ENCODE measurements around the gene FCSK. TPM values are rescaled to one million over a fixed set of nuclear protein-coding genes. Genes with fewer than 3 reads are reported as not detected.
A peak's percentile ranks its signal among the peaks of the same experiment; 100 is the strongest.
"Not testable (repeated sequence)": the region's sequence is repeated elsewhere in the genome, so short reads cannot be mapped to it uniquely, and the experiment has no call there.

FCSK gene
- total RNA-seq (2021; fragmentation: NEBNext Ultra II Directional; extraction: Animal tissue kit (Norgen Biotek cat#: 25700)) = 1 to 10 TPM; 5.1 to 7.1 (median 6.1) TPM
- long read RNA-seq, partial matches to known transcripts = 0 of 1 reads
- long read RNA-seq, other reads (novel, unspliced or antisense) = 1 of 1 reads

DNA sequence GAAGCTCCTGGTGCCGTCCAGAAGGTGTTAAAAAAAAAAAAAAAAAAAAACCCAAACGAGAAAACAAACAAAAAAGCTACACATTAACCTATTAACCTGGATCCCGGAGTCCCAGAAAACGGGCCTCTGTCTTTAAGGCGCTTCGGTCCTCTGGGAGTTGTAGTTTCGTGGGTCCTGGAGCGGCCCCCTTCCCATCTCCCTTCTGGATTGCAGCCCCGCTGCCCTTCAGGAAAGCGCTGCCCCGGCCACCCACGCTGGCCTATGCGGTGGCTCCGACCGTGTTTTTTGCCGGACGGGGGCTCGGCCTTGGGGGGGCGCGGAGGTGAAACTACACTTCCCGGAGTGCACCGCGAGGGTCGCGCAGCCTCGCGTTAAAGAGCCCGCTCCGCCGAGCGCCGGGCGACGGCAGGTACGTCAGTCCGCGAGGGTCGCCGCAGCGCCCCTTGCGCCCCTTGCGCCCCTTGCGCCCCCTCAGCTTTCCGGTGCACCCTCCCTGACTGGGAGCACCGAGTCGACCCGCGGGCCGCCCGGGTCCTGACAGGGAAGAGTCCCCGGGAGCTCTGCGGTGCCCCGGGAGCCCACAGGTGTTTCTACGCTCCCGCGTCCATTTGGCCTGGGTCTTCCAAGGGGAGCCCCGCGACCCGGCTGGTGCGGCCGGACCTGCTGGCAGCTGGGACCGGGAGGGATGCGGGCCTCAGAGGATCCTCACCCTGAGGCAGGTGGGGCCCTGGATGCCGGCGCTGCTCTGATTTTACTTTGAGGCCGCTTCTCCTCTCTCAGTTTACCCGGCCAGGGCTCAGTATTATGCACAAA is at the start of gene FCSK:
FCSK (plus strand) TSS at position 374 of the 813 bp plus-strand sequence. CDS start 8,596 bp downstream, outside the sequence.
- no peak for DNase-seq
- no peaks in the 10 kb centered on the region; the same call in 1 of the 2 replicates for H3K27me3 Mint-ChIP-seq (ENCODE audit: insufficient read depth)
- H3K9me3 Mint-ChIP-seq = no peaks in the 10 kb centered on the region
- peak within 1 kb of the TSS; percentile 91 for H3K27ac Mint-ChIP-seq
- peak within 1 kb of the TSS; percentile 94 for H3K4me3 Mint-ChIP-seq
- peak; percentile 40; the same call in 1 of the 2 replicates for TF ChIP-seq CTCF (IDR thresholded peaks at IDR 0.05)
- no peaks in the 10 kb centered on the region for H3K36me3 Mint-ChIP-seq (ENCODE audit: low read depth)
- peaks cover 12% of the 10 kb centered on the region for H3K4me1 Mint-ChIP-seq (ENCODE audit: low read depth)

DNA sequence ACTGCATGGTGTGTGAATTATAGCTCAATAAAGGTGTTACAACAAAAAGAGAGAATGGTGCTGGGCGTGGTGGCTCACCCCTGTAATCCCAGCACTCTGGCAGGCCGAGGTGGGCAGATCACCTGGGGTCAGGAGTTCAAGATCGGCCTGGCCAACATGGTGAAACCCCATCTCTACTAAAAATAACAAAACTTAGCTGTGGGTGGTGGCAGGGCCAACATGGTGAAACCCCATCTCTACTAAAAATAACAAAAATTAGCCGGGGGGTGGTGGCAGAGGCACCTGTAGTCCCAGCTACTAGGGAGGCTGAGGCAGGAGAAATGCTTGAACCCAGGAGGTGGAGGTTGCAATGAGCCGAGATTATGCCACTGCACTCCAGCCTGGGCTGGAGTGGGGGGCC is 48.3 kb upstream of the FCSK start:
- H3K4me3 Mint-ChIP-seq; DNase-seq; H3K27ac Mint-ChIP-seq; H3K27me3 Mint-ChIP-seq (ENCODE audit: insufficient read depth); H3K36me3 Mint-ChIP-seq (ENCODE audit: low read depth); H3K9me3 Mint-ChIP-seq: not testable (repeated sequence)
- H3K4me1 Mint-ChIP-seq (ENCODE audit: low read depth) = peaks cover 35% of the 10 kb centered on the region

DNA sequence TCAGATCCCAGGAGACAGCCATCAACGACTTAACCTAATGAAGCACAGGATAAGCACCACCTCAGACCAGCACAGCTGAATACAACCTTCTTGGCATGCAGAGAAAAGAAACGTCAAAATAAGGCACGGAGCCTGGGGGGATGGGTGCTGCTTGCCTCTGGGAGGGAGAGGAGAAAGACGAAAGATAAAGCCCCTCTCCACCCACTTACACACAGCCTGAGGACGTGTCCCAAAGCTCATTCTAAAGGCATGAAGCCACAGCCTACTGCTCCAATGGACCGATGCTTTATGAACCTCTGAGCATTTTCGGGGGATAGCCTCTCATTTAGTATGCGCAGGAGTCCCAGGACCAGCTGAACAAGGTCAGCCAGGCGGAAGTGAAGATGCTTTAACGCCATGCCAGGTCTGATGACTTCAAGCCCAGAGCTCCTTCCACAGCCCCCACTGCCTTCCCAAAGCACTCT is 46.6 kb upstream of the FCSK start:
- Mint-ChIP-seq H3K9me3 (no peaks in the 10 kb centered on the region), H3K27ac (no peak overlapping the region), H3K36me3 (ENCODE audit: low read depth) (peaks cover 9% of the 10 kb centered on the region), H3K4me1 (ENCODE audit: low read depth) (peaks cover 32% of the 10 kb centered on the region), H3K27me3 (ENCODE audit: insufficient read depth) (no peaks in the 10 kb centered on the region; the same call in none of the 2 replicates), H3K4me3 (no peak overlapping the region)
- no peak for TF ChIP-seq CTCF (IDR thresholded peaks at IDR 0.05)
- no peak for DNase-seq

- Mint-ChIP-seq H3K36me3 (ENCODE audit: low read depth) (peaks cover 5% of the 10 kb centered on the region), H3K9me3 (no peaks in the 10 kb centered on the region), H3K4me1 (ENCODE audit: low read depth) (peaks cover 5% of the 10 kb centered on the region; the same call in 1 of the 2 replicates), H3K4me3 (no peak overlapping the region), H3K27me3 (ENCODE audit: insufficient read depth) (no peaks in the 10 kb centered on the region; the same call in none of the 2 replicates), H3K27ac (no peak overlapping the region)
- DNase-seq = no peak
- no peak for TF ChIP-seq CTCF (IDR thresholded peaks at IDR 0.05)
Measured at GRCh38 chr16:70410734-70411133, 43.7 kb upstream of the FCSK start.

DNA sequence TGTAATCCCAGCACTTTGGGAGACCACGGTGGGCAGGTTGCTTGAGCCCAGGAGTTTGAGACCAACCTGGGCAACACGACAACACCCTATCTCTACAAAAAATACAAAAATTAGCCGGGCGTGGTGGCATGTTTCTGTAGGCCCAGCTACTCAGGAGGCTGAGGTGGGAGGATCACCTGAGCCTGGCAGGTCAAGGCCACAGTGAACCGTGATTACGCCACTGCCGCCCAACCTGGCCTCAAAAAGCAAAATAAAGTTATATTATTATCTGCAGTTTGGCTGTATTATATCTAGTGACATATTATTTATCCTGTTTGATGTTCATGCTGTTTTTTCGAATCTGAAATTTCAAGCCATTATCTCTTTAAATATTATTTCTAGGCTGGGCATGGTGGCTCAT is 42.0 kb upstream of the FCSK start:
- Mint-ChIP-seq H3K4me1 (ENCODE audit: low read depth) (0 out of 2 replicates have a peak, but pooled peaks cover 5% of the 10 kb centered on the region), H3K36me3 (ENCODE audit: low read depth) (peaks cover 9% of the 10 kb centered on the region), H3K27me3 (ENCODE audit: insufficient read depth) (no peaks in the 10 kb centered on the region; the same call in none of the 2 replicates), H3K4me3 (no peak overlapping the region), H3K27ac (no peak overlapping the region), H3K9me3 (no peaks in the 10 kb centered on the region)
- DNase-seq = no peak
- no peak for TF ChIP-seq CTCF (IDR thresholded peaks at IDR 0.05)

DNA sequence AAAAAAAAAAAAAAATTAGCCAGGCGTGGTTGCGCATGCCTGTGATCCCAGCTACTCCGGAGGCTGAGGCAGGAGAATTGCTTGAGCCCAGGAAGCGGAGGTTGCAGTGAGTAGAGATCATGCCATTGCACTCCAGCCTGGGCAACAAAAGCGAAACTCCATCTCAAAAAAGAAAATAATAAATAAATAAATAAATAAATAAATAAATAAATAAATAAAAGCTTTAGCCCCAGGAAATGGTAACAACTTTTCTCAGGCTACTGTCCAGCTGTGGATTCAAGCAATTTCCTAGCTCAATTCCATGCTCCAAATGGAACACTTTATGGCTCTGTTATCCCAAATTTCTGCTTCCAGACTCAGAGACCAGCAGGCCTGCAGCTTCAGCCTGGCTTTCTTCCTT is 40.8 kb upstream of the FCSK start:
- not testable (repeated sequence) for H3K4me1 Mint-ChIP-seq (ENCODE audit: low read depth); H3K4me3 Mint-ChIP-seq; H3K36me3 Mint-ChIP-seq (ENCODE audit: low read depth); H3K27ac Mint-ChIP-seq; DNase-seq; H3K27me3 Mint-ChIP-seq (ENCODE audit: insufficient read depth); H3K9me3 Mint-ChIP-seq
